Natural killer cell (primary cell): ENCODE measurements around the gene UGT1A10. TPM values are rescaled to one million over a fixed set of nuclear protein-coding genes. Genes with fewer than 3 reads are reported as not detected.

ENCODE experiments used
- ATAC-seq, 3 donors: fragments of 150-1000 bp in 2 of 3; fragments of 200-7000 bp in 1 of 3; cut with Tn5 transposase; 1 replicate in 1 of 3; 2 replicates in 2 of 3; pipeline ENCODE4 v1.10.0; 2021; ENCODE audit warnings: mild to moderate bottlenecking in 2 of 3, moderate library complexity in 2 of 3
- DNase-seq, 2 donors: peaks; one replicate each; pipeline versions ENCODE4 v3.0.0 to v3.0.0-alpha.2; 2013 to 2021; ENCODE audit warnings: mixed read lengths in 1 of 2
- H3K27ac ChIP-seq: one replicate; pipeline ENCODE4 v1.5.1; 2013; ENCODE audit warnings: mild to moderate bottlenecking, low read length
- H3K27me3 ChIP-seq: one replicate; pipeline ENCODE4 v1.6.1; 2013; ENCODE audit warnings: low read length; ENCODE audit not compliant: control insufficient read depth, insufficient read depth
- H3K36me3 ChIP-seq: one replicate; pipeline ENCODE4 v1.6.1; 2013; ENCODE audit warnings: low read length; ENCODE audit not compliant: control insufficient read depth, insufficient read depth
- H3K4me1 ChIP-seq: one replicate; pipeline ENCODE4 v1.6.1; 2013; ENCODE audit warnings: low read length; ENCODE audit not compliant: control insufficient read depth, insufficient read depth
- H3K4me3 ChIP-seq: one replicate; pipeline ENCODE4 v1.5.1; 2013; ENCODE audit warnings: low read length
- H3K9me3 ChIP-seq: one replicate; pipeline ENCODE4 v1.6.1; 2013; ENCODE audit warnings: low read length; ENCODE audit not compliant: control insufficient read depth, insufficient read depth
- H3K27ac Mint-ChIP-seq, 2 donors: one replicate each; pipeline ENCODE4 v1.8.0; 2022; ENCODE audit warnings: mild to moderate bottlenecking in 2 of 2, mixed read lengths in 2 of 2, moderate library complexity in 1 of 2
- H3K27me3 Mint-ChIP-seq, 2 donors: one replicate each; pipeline ENCODE4 v1.8.0; 2022; ENCODE audit warnings: low read depth in 2 of 2, mixed read lengths in 2 of 2
- H3K36me3 Mint-ChIP-seq: one replicate; pipeline ENCODE4 v1.8.0; 2022; ENCODE audit warnings: mixed read lengths
- H3K4me1 Mint-ChIP-seq, 2 donors: one replicate each; pipeline ENCODE4 v1.8.0; 2022; ENCODE audit warnings: mixed read lengths in 2 of 2
- H3K4me3 Mint-ChIP-seq: one replicate; pipeline ENCODE4 v1.8.0; 2022; ENCODE audit warnings: mild to moderate bottlenecking, moderate library complexity, mixed read lengths
- H3K9me3 Mint-ChIP-seq, 2 donors: one replicate each; pipeline ENCODE4 v1.8.0; 2022; ENCODE audit warnings: mixed read lengths in 2 of 2
- CTCF ChIP-seq: fragments of 200-600 bp; IDR thresholded peaks from one replicate; pipeline ENCODE4 v1.8.0; 2022; ENCODE audit warnings: antibody characterized with exemption
- WGBS: methylation state at CpG from one replicate; pipeline ENCODE4 v1.1.7; 2013; ENCODE audit warnings: missing lambda C conversion rate; ENCODE audit not compliant: insufficient coverage; 5-methylcytosine and 5-hydroxymethylcytosine counted together
- intact Hi-C: fragments of 100-400 bp; cut with micrococcal nuclease; formaldehyde crosslinking; loops from one replicate; pipeline ENCODE4 v1.14.2; 2022
- total RNA-seq, 4 donors: library from RNA; stranded (reverse); fragments of 120-200 nt in 1 of 4; gene quantifications; one replicate each; pipeline versions ENCODE4 v1.2.3 to v1.2.4, GENCODE V29; 2013 to 2022

Gene UGT1A10
- total RNA-seq, 3 donors from 2014 or later (not counting 1 experiment from before 2014, with no cell fraction given) = not detected

- Histone ChIP-seq H3K27me3 (no peaks in the 10 kb centered on the region), H3K27ac (no peak overlapping the region), H3K9me3 (no peaks in the 10 kb centered on the region), H3K36me3 (no peaks in the 10 kb centered on the region), H3K4me3 (no peak overlapping the region), H3K4me1 (no peaks in the 10 kb centered on the region)
- TF ChIP-seq CTCF = no peak
- no peaks in the 10 kb centered on the region for H3K4me1 Mint-ChIP-seq
- intact Hi-C loops = no loop called here
- 15% methylated on average over 2 of the region's 3 CpGs for WGBS
- no peak for ATAC-seq
- no peaks in the 10 kb centered on the region for H3K9me3 Mint-ChIP-seq
- DNase-seq = no peak
- H3K27me3 Mint-ChIP-seq = peaks cover 11 to 26% of the 10 kb centered on the region in 2 donors
- H3K27ac Mint-ChIP-seq = no peak overlapping the region
- H3K4me3 Mint-ChIP-seq = no peak overlapping the region
- H3K36me3 Mint-ChIP-seq = no peaks in the 10 kb centered on the region
Measured at GRCh38 chr2:233689501-233689900, 53.3 kb downstream of the UGT1A10 start.

- H3K36me3 ChIP-seq = no peaks in the 10 kb centered on the region
- DNase-seq = no peak
- no peak overlapping the region for H3K27ac ChIP-seq
- H3K36me3 Mint-ChIP-seq = no peaks in the 10 kb centered on the region
- no peak overlapping the region for H3K4me3 ChIP-seq
- intact Hi-C loops = no loop called here
- H3K9me3 Mint-ChIP-seq = no peaks in the 10 kb centered on the region
- no peaks in the 10 kb centered on the region for H3K9me3 ChIP-seq
- no peaks in the 10 kb centered on the region for H3K4me1 ChIP-seq
- peaks cover 11 to 26% of the 10 kb centered on the region in 2 donors for H3K27me3 Mint-ChIP-seq
- no peak for TF ChIP-seq CTCF
- no peak overlapping the region for H3K27ac Mint-ChIP-seq
- no peaks in the 10 kb centered on the region for H3K27me3 ChIP-seq
- WGBS = 85% methylated on average over 4 of the region's 4 CpGs
- no peak for ATAC-seq
- H3K4me1 Mint-ChIP-seq = no peaks in the 10 kb centered on the region
- H3K4me3 Mint-ChIP-seq = no peak overlapping the region
Measured at GRCh38 chr2:233690444-233690843, 54.2 kb downstream of the UGT1A10 start.

GRCh38 chr2:233691443-233692433 lies 55.5 kb downstream of the UGT1A10 start:
- H3K36me3 Mint-ChIP-seq = no peaks in the 10 kb centered on the region
- DNase-seq (no peak), ATAC-seq (no peak)
- intact Hi-C loops = no loop called here
- H3K4me3 ChIP-seq = no peak overlapping the region
- 89% methylated on average over 9 of the region's 11 CpGs for WGBS
- H3K9me3 Mint-ChIP-seq = no peaks in the 10 kb centered on the region
- TF ChIP-seq CTCF = no peak
- no peak overlapping the region for H3K27ac ChIP-seq
- no peaks in the 10 kb centered on the region for H3K36me3 ChIP-seq
- H3K27me3 Mint-ChIP-seq = peaks cover 10 to 31% of the 10 kb centered on the region in 2 donors
- no peak overlapping the region for H3K27ac Mint-ChIP-seq
- no peak overlapping the region for H3K4me3 Mint-ChIP-seq
- no peaks in the 10 kb centered on the region for H3K4me1 ChIP-seq
- H3K4me1 Mint-ChIP-seq = no peaks in the 10 kb centered on the region
- no peaks in the 10 kb centered on the region for H3K9me3 ChIP-seq
- H3K27me3 ChIP-seq = no peaks in the 10 kb centered on the region
